ENCODE measurements around the gene OR2T5. TPM values are rescaled to one million over a fixed set of nuclear protein-coding genes. Genes with fewer than 3 reads are reported as not detected.
"Not testable (repeated sequence)": the region's sequence is repeated elsewhere in the genome, so short reads cannot be mapped to it uniquely, and the experiment has no call there.

The OR2T5 gene
- total RNA-seq, 1 experiment from 2014 or later: not detected

GRCh38 chr1:248496661-248497060 is 8.3 kb downstream of the OR2T5 start:
- H3K4me3 ChIP-seq (ENCODE audit: low read depth in 2 of 2, low read length in 2 of 2); POLR2A ChIA-PET; DNase-seq (ENCODE audit: low read depth, low spot score); H3K36me3 ChIP-seq (ENCODE audit: control insufficient read depth, insufficient read depth, low read length); CTCF ChIA-PET; H3K9me3 ChIP-seq (ENCODE audit: control insufficient read depth, insufficient read depth, low read depth, low read length); ATAC-seq; H3K4me1 ChIP-seq (ENCODE audit: control insufficient read depth, insufficient read depth, low read length); intact Hi-C loops (cut with micrococcal nuclease; ENCODE audit: unreplicated experiment); in situ Hi-C loops (cut with HindIII; ENCODE audit: low pct_unique_long_range_greater_than_20kb, low sequenced_read_pairs); H3K27me3 ChIP-seq (ENCODE audit: control insufficient read depth, insufficient read depth, low read length); BruUV-seq (replicated peaks); H3K27ac ChIP-seq (ENCODE audit: low read length): not testable (repeated sequence)

DNA sequence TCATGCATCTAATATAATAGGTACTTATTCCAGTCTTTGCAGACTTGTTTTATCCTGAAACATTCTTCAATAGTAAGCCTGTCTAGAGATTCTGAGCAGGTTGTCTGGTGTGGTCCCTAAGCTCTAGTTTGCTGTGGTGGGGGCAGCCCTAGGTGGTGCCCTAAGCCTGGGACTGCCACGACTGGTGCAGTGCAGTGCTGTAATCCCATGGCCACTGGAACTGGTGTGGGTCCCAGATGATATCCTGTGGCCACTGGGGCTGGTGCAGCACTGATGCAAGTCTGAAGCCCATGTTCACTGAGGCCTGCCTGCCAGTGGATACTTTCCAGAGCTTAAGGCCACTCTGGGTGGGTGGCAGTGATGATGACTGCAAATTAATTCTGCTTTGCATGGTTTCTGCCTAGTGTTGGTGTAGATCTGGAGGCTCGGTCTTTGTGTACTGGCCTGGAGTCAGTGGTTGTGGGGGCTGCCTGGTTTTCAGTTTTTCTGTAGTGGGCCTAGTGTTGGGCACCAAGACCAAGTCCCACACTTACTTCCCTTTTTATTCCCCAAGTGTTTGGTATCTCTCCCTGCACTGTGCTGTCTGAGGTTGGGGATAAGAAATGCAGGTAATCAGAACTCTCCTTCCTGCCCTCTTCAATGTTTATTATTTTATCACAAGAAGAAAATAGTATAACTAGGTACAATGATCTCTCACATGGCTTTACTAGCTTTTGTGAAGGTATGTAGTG is 12.1 kb downstream of the OR2T5 start:
- ATAC-seq: not testable (repeated sequence)

GRCh38 chr1:248507773-248508172 is 19.4 kb downstream of the OR2T5 start, which contains the start of gene OR2G6:
Gene OR2G6 (plus strand): TSS chr1:248508073. CDS start chr1:248521647, 13,574 bp downstream.
- CTCF ChIA-PET; POLR2A ChIA-PET; H3K27me3 ChIP-seq (ENCODE audit: control insufficient read depth, insufficient read depth, low read length); H3K36me3 ChIP-seq (ENCODE audit: control insufficient read depth, insufficient read depth, low read length); H3K4me3 ChIP-seq (ENCODE audit: low read depth in 2 of 2, low read length in 2 of 2); H3K4me1 ChIP-seq (ENCODE audit: control insufficient read depth, insufficient read depth, low read length); H3K9me3 ChIP-seq (ENCODE audit: control insufficient read depth, insufficient read depth, low read depth, low read length); DNase-seq (ENCODE audit: low read depth, low spot score); in situ Hi-C loops (cut with HindIII; ENCODE audit: low pct_unique_long_range_greater_than_20kb, low sequenced_read_pairs); ATAC-seq; intact Hi-C loops (cut with micrococcal nuclease; ENCODE audit: unreplicated experiment); BruUV-seq (replicated peaks); H3K27ac ChIP-seq (ENCODE audit: low read length): not testable (repeated sequence)

More for the DNA sequence above, 12.1 kb downstream of the OR2T5 start:
- H3K27me3 ChIP-seq (ENCODE audit: control insufficient read depth, insufficient read depth, low read length); CTCF ChIA-PET; intact Hi-C loops (cut with micrococcal nuclease; ENCODE audit: unreplicated experiment); BruUV-seq (replicated peaks); POLR2A ChIA-PET; in situ Hi-C loops (cut with HindIII; ENCODE audit: low pct_unique_long_range_greater_than_20kb, low sequenced_read_pairs); H3K4me1 ChIP-seq (ENCODE audit: control insufficient read depth, insufficient read depth, low read length); H3K36me3 ChIP-seq (ENCODE audit: control insufficient read depth, insufficient read depth, low read length); DNase-seq (ENCODE audit: low read depth, low spot score); H3K9me3 ChIP-seq (ENCODE audit: control insufficient read depth, insufficient read depth, low read depth, low read length); H3K4me3 ChIP-seq (ENCODE audit: low read depth in 2 of 2, low read length in 2 of 2); H3K27ac ChIP-seq (ENCODE audit: low read length): not testable (repeated sequence)

DNA sequence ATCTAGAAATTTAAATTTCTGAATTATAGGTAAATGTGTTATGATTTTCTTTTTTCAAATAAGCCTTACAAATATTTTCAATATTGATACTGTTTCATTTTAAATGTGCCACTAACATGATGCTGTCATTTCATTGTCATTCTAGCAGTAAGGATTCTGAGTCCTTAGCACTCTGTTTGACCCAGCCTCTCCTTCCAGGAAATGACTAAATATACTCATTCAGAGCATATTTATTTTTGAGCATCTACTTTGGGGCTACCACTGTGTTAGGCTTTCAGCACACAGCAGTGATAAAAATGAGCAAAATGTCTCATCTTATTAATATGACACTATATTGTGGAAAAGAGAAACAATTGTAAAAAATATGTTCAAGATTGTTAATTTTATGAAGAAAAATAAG is 21.8 kb downstream of the OR2T5 start:
- H3K4me1 ChIP-seq (ENCODE audit: control insufficient read depth, insufficient read depth, low read length); H3K27me3 ChIP-seq (ENCODE audit: control insufficient read depth, insufficient read depth, low read length); CTCF ChIA-PET; H3K4me3 ChIP-seq (ENCODE audit: low read depth in 2 of 2, low read length in 2 of 2); H3K36me3 ChIP-seq (ENCODE audit: control insufficient read depth, insufficient read depth, low read length); intact Hi-C loops (cut with micrococcal nuclease; ENCODE audit: unreplicated experiment); in situ Hi-C loops (cut with HindIII; ENCODE audit: low pct_unique_long_range_greater_than_20kb, low sequenced_read_pairs); POLR2A ChIA-PET; DNase-seq (ENCODE audit: low read depth, low spot score); H3K9me3 ChIP-seq (ENCODE audit: control insufficient read depth, insufficient read depth, low read depth, low read length); H3K27ac ChIP-seq (ENCODE audit: low read length); ATAC-seq; BruUV-seq (replicated peaks): not testable (repeated sequence)

DNA sequence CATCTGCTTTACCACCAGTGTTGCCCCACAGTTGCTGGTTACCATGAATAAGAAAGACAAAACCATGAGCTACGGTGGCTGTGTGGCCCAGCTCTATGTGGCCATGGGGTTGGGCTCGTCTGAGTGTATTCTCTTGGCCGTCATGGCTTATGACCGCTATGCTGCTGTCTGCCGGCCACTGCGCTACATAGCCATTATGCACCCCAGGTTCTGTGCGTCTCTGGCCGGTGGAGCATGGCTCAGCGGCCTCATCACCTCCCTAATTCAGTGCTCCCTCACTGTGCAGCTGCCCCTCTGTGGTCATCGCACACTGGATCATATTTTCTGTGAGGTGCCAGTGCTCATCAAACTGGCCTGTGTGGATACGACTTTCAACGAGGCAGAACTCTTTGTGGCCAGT is 33.5 kb downstream of the OR2T5 start:
- BruUV-seq (replicated peaks): no TSS peak
- TF ChIP-seq TCF7L2 (IDR thresholded peaks at IDR 0.05; ENCODE audit: low read depth, low read length): no peak
- TF ChIP-seq, protein P1, sequence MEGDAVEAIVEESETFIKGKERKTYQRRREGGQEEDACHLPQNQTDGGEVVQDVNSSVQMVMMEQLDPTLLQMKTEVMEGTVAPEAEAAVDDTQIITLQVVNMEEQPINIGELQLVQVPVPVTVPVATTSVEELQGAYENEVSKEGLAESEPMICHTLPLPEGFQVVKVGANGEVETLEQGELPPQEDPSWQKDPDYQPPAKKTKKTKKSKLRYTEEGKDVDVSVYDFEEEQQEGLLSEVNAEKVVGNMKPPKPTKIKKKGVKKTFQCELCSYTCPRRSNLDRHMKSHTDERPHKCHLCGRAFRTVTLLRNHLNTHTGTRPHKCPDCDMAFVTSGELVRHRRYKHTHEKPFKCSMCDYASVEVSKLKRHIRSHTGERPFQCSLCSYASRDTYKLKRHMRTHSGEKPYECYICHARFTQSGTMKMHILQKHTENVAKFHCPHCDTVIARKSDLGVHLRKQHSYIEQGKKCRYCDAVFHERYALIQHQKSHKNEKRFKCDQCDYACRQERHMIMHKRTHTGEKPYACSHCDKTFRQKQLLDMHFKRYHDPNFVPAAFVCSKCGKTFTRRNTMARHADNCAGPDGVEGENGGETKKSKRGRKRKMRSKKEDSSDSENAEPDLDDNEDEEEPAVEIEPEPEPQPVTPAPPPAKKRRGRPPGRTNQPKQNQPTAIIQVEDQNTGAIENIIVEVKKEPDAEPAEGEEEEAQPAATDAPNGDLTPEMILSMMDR (IDR thresholded peaks at IDR 0.05): no peak
- no peak for TF ChIP-seq POLR2AphosphoS5 (IDR thresholded peaks at IDR 0.05; ENCODE audit: low read depth, low read length)
- TF ChIP-seq SIN3A (IDR thresholded peaks at IDR 0.05; ENCODE audit: borderline replicate concordance, insufficient read depth, low read depth, low read length): no peak
- TF ChIP-seq REST (IDR thresholded peaks at IDR 0.05; ENCODE audit: insufficient read depth in 1 of 2, low read depth in 2 of 2, low read length in 1 of 2): no peak
- POLR2A ChIA-PET: no interaction called here
- Histone ChIP-seq H3K4me3 (ENCODE audit: low read depth in 2 of 2, low read length in 2 of 2) (no peak overlapping the region), H3K4me1 (ENCODE audit: control insufficient read depth, insufficient read depth, low read length) (no peaks in the 10 kb centered on the region), H3K9me3 (ENCODE audit: control insufficient read depth, insufficient read depth, low read depth, low read length) (no peaks in the 10 kb centered on the region), H3K27ac (ENCODE audit: low read length) (no peak overlapping the region), H3K27me3 (ENCODE audit: control insufficient read depth, insufficient read depth, low read length) (no peaks in the 10 kb centered on the region), H3K36me3 (ENCODE audit: control insufficient read depth, insufficient read depth, low read length) (no peaks in the 10 kb centered on the region)
- DNase-seq (ENCODE audit: low read depth, low spot score) (no peak), ATAC-seq (no peak)
- in situ Hi-C loops (cut with HindIII; ENCODE audit: low pct_unique_long_range_greater_than_20kb, low sequenced_read_pairs) (no loop called here), intact Hi-C loops (cut with micrococcal nuclease; ENCODE audit: unreplicated experiment) (no loop called here)
- CTCF ChIA-PET: no interaction called here

Data from Panc1 (cell line).